Smooth muscle cell (in vitro differentiated cells): ENCODE measurements around the gene CUBN. TPM values are rescaled to one million over a fixed set of nuclear protein-coding genes. Genes with fewer than 3 reads are reported as not detected.

Source experiments
- DNase-seq: peaks from one replicate; lab custom pipeline; 2025; ENCODE audit not compliant: unreplicated experiment; lab: John Stamatoyannopoulos, UW
- H2AFZ ChIP-seq: fragments of 200-600 bp; sonication (generic); 2 replicates; pipeline ENCODE4 v1.6.0; 2016; ENCODE audit warnings: antibody characterized with exemption, low read depth, mild to moderate bottlenecking
- H3F3A ChIP-seq: fragments of 200-600 bp; sonication (generic); 2 replicates; pipeline ENCODE4 v1.6.0; 2017; ENCODE audit warnings: antibody characterized with exemption, low read depth
- H3K27ac ChIP-seq: fragments of 200-600 bp; sonication (generic); 2 replicates; pipeline ENCODE4 v1.5.1; 2016; ENCODE audit warnings: low read depth, mild to moderate bottlenecking
- H3K27me3 ChIP-seq: fragments of 200-600 bp; sonication (generic); 2 replicates; pipeline ENCODE4 v1.6.1; 2016; ENCODE audit warnings: low read depth, mild to moderate bottlenecking
- H3K36me3 ChIP-seq: fragments of 200-600 bp; sonication (generic); 2 replicates; pipeline ENCODE4 v1.5.1; 2016; ENCODE audit warnings: low read depth
- H3K4me1 ChIP-seq: fragments of 200-600 bp; sonication (generic); 2 replicates; pipeline ENCODE4 v1.5.1; 2016; ENCODE audit warnings: low read depth
- H3K4me2 ChIP-seq: fragments of 200-600 bp; sonication (generic); 2 replicates; pipeline ENCODE4 v1.6.0; 2016; ENCODE audit warnings: mild to moderate bottlenecking
- H3K4me3 ChIP-seq: fragments of 200-600 bp; sonication (generic); 2 replicates; pipeline ENCODE4 v1.5.1; 2016; ENCODE audit warnings: mild to moderate bottlenecking
- H3K79me2 ChIP-seq: fragments of 200-600 bp; sonication (generic); 2 replicates; pipeline ENCODE4 v1.6.0; 2016; ENCODE audit warnings: low read depth, mild to moderate bottlenecking
- H3K9ac ChIP-seq: fragments of 200-600 bp; sonication (generic); 2 replicates; pipeline ENCODE4 v1.6.0; 2016; ENCODE audit warnings: low read depth
- H3K9me3 ChIP-seq: fragments of 200-600 bp; sonication (generic); replicated peaks from 2 replicates; pipeline ENCODE4 v1.5.1; 2016; ENCODE audit warnings: low read depth
- H4K20me1 ChIP-seq: fragments of 200-600 bp; sonication (generic); 2 replicates; pipeline ENCODE4 v1.6.0; 2016; ENCODE audit warnings: low read depth
- CTCF ChIP-seq: fragments of 200-600 bp; sonication (generic); IDR thresholded peaks from 2 replicates; pipeline ENCODE4 v1.5.1; 2017; ENCODE audit warnings: borderline replicate concordance, mild to moderate bottlenecking, antibody characterized with exemption; ENCODE audit not compliant: insufficient read depth, poor library complexity, severe bottlenecking
- WGBS: methylation state at CpG from one replicate; pipeline ENCODE4 v1.1.7; 2016; ENCODE audit warnings: low lambda C conversion rate; 5-methylcytosine and 5-hydroxymethylcytosine counted together
- polyA plus RNA-seq: library from polyadenylated mRNA; unstranded; fragments of >200 nt; fragmentation: Nextera tagmentation; extraction: Ambion mirVana; gene quantifications from 2 replicates; pipeline ENCODE4 v1.2.1, GENCODE V29; 2016
- total RNA-seq: library from RNA; depleted of rRNA; stranded (reverse); fragments of >200 nt; gene quantifications from 2 replicates; pipeline ENCODE4 v1.2.3, GENCODE V29; 2014

The CUBN gene
- total and polyA plus RNA-seq, 2 experiments from 2014 or later: 0.62 to 4.7 TPM

DNA sequence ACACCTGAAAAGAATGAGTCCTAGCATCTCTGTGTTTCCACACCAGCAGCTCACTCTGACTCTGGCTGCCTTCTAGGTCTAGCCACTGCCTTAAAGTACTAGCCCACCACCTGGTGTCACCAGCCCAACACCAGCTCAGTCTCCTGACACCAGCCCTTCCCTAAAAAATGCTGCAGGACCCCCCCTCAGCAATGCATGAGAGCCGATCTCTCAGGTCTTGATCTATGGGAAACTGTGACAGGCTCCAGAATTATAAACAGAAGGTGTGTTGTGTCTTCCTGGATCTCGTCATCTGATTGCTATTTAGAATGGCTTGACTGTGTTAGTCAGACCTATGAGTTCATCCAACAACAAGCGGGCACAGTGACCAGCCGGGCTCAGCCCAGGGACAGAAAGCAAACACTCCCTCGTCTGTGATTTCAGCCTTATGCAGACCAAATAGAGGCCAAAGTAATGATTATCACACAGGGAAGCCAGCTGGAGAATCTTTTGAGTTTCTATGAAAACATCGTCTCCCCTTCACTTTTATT lies 66.6 kb downstream of the CUBN start:
- Histone ChIP-seq H3K9me3 (no peaks in the 10 kb centered on the region), H3K79me2 (no peaks in the 10 kb centered on the region), H3K9ac (peak overlapping the region; percentile 96), H3K4me3 (peak overlapping the region; percentile 6), H4K20me1 (no peaks in the 10 kb centered on the region), H3K4me2 (peak overlapping the region; percentile 79), H3K36me3 (no peaks in the 10 kb centered on the region), H3K27me3 (no peaks in the 10 kb centered on the region), H3F3A (peaks cover 43% of the 10 kb centered on the region), H3K27ac (peak overlapping the region; percentile 99), H3K4me1 (peaks cover 39% of the 10 kb centered on the region), H2AFZ (no peak overlapping the region)
- no peak for DNase-seq
- TF ChIP-seq CTCF: no peak
- WGBS: 4% methylated on average over 6 of the region's 6 CpGs

DNA sequence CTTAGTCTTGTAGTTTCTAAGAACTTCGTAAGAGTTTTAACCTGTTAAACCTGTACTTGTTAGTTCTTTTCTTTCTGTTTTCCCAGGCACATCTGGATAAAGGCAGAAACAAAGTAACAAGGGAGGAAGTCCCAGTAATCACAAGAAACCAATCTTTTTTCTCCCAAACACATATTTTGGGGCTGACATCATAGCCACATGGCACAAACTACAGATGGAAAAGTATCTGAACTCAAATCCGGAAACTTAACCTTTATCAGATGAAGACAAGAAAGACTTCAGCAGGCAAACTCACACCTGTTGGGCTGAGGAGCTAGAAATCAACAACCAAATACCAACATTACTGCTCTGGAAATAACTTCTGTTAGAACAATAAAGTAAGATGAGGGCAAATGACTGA lies 67.1 kb downstream of the CUBN start:
- peaks cover 44% of the 10 kb centered on the region for H3F3A ChIP-seq
- H3K9ac ChIP-seq: peak overlapping the region; percentile 96
- 28% methylated on average over 2 of the region's 2 CpGs for WGBS
- peak overlapping the region; percentile 6 for H3K4me3 ChIP-seq
- no peaks in the 10 kb centered on the region for H3K9me3 ChIP-seq
- H3K4me1 ChIP-seq: peaks cover 34% of the 10 kb centered on the region
- no peaks in the 10 kb centered on the region for H3K36me3 ChIP-seq
- H3K27me3 ChIP-seq: no peaks in the 10 kb centered on the region
- no peak for DNase-seq
- no peaks in the 10 kb centered on the region for H3K79me2 ChIP-seq
- H4K20me1 ChIP-seq: no peaks in the 10 kb centered on the region
- H3K4me2 ChIP-seq: peak overlapping the region; percentile 78
- no peak for TF ChIP-seq CTCF
- peak overlapping the region; percentile 99 for H3K27ac ChIP-seq
- no peak overlapping the region for H2AFZ ChIP-seq

DNA sequence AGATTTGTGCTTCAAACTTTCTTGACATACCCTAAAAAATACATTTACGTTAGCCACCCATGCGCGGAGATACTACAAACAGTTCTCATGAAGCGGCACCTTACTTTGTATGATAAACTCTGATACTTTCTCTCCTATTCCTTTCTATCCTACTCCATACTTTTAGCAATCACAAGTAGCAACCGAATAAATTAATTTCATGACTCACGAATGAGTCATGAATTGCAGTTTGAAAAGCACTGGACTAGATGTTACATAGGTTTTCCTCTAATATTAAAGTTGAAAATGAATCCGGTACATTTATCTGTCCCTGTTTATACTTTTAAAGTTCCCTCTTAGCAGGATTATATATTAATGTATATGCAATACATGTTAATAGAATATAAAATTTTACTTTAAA lies 67.6 kb downstream of the CUBN start:
- Histone ChIP-seq H3K79me2 (no peaks in the 10 kb centered on the region), H3K4me1 (peaks cover 29% of the 10 kb centered on the region), H2AFZ (no peak overlapping the region), H4K20me1 (no peaks in the 10 kb centered on the region), H3K36me3 (no peaks in the 10 kb centered on the region), H3F3A (peaks cover 44% of the 10 kb centered on the region), H3K9me3 (no peaks in the 10 kb centered on the region), H3K27me3 (no peaks in the 10 kb centered on the region), H3K9ac (peak overlapping the region; percentile 96), H3K4me2 (peak overlapping the region; percentile 78), H3K4me3 (no peak overlapping the region), H3K27ac (peak overlapping the region; percentile 99)
- 86% methylated on average over 7 of the region's 7 CpGs for WGBS
- no peak for DNase-seq
- no peak for TF ChIP-seq CTCF

DNA sequence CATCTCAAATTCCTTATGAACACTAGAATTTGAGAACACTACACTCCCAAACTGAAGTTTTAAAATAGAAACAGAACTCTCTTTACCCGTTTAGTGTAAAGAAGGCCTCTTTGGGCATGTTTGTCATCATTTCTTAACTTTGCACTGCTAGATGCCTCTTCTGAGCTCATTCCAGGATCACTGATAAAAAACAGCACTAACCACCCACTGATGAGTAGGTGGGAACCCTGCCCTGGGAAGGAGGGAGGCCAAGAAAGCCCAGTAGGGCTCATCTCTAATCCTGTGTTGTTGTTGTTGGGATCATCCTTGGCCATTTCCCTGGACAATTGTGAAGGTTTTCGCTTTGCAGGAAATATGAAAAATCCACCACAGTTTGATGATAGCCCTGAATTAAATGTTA lies 68.2 kb downstream of the CUBN start:
- no peaks in the 10 kb centered on the region for H4K20me1 ChIP-seq
- H3K4me2 ChIP-seq: peak overlapping the region; percentile 78
- no peaks in the 10 kb centered on the region for H3K79me2 ChIP-seq
- TF ChIP-seq CTCF: no peak
- H3K9me3 ChIP-seq: no peaks in the 10 kb centered on the region
- no peak for DNase-seq
- no peaks in the 10 kb centered on the region for H3K36me3 ChIP-seq
- H3K4me3 ChIP-seq: no peak overlapping the region
- H3K4me1 ChIP-seq: peaks cover 29% of the 10 kb centered on the region
- H2AFZ ChIP-seq: no peak overlapping the region
- 14% methylated on average over 2 of the region's 2 CpGs for WGBS
- H3K9ac ChIP-seq: peak overlapping the region; percentile 96
- H3K27me3 ChIP-seq: no peaks in the 10 kb centered on the region
- peaks cover 44% of the 10 kb centered on the region for H3F3A ChIP-seq
- H3K27ac ChIP-seq: peak overlapping the region; percentile 99
